Esophagus squamous epithelium (tissue), 5 donors: ENCODE data around the gene ENHO. TPM values are rescaled to one million over a fixed set of nuclear protein-coding genes. Genes with fewer than 3 reads are reported as not detected.
A peak's percentile ranks its signal among the peaks of the same experiment; 100 is the strongest.

Experiments
- DNase-seq: peaks from one replicate; lab custom pipeline; 2025; lab: John Stamatoyannopoulos, UW
- H3K27ac ChIP-seq, 4 donors: fragments of 200-600 bp; sonication (generic); one replicate each; pipeline ENCODE4 v1.5.1; 2016 to 2019; ENCODE audit warnings: mild to moderate bottlenecking in 1 of 4
- H3K27me3 ChIP-seq, 4 donors: fragments of 200-600 bp; sonication (generic); 1 replicate in 3 of 4; 2 replicates in 1 of 4; pipeline versions ENCODE4 v1.5.1 to v1.6.0; 2017 to 2021; ENCODE audit warnings: antibody characterized with exemption in 1 of 4
- H3K36me3 ChIP-seq, 3 donors: fragments of 200-600 bp; sonication (generic); one replicate each; pipeline ENCODE4 v1.5.1; 2016 to 2019
- H3K4me1 ChIP-seq, 3 donors: fragments of 200-600 bp; sonication (generic); one replicate each; pipeline ENCODE4 v1.5.1; 2017 to 2019
- H3K4me3 ChIP-seq, 4 donors: fragments of 200-600 bp; sonication (generic); 1 replicate in 3 of 4; 2 replicates in 1 of 4; pipeline ENCODE4 v1.5.1; 2016 to 2019; ENCODE audit warnings: mild to moderate bottlenecking in 2 of 4, moderate library complexity in 1 of 4
- H3K9me3 ChIP-seq, 3 donors: fragments of 200-600 bp; sonication (generic); one replicate each; pipeline ENCODE4 v1.5.1; 2016 to 2019
- CTCF ChIP-seq, 6 experiments: fragments of 450-650 bp in 4 of 6; fragments of 200-600 bp in 2 of 6; sonication (generic) in 2 of 6; IDR thresholded peaks; one replicate each; pipeline ENCODE4 v1.5.1; 2016 to 2019; ENCODE audit warnings: antibody characterized with exemption in 6 of 6, mild to moderate bottlenecking in 4 of 6, moderate library complexity in 4 of 6
- POLR2A ChIP-seq, 4 donors: fragments of 450-650 bp; IDR thresholded peaks; one replicate each; pipeline ENCODE4 v1.6.1; 2017; ENCODE audit warnings: antibody characterized with exemption in 4 of 4, mild to moderate bottlenecking in 4 of 4, moderate library complexity in 3 of 4
- WGBS, 2 donors: methylation state at CpG; one replicate each; pipeline ENCODE4 v1.1.5; 2018; 5-methylcytosine and 5-hydroxymethylcytosine counted together
- intact Hi-C: fragments of 100-400 bp; cut with DNase I; formaldehyde crosslinking; loops from one replicate; pipeline ENCODE4 v1.15.0; 2022
- total RNA-seq, 4 donors: library from RNA; depleted of rRNA; stranded (reverse); fragments of >200 nt; gene quantifications; one replicate each; pipeline ENCODE4 v1.1.0, GENCODE V29; 2016
- donor health status: DM: yes; HTN: yes; CAD: no.

Gene ENHO
- total RNA-seq, 4 donors from 2014 or later = 0.38 TPM; not detected in 3

- Histone ChIP-seq H3K4me3 (no peak overlapping the region), H3K27ac (no peak overlapping the region), H3K4me1 (peaks cover 0 to 14% (median 0%) of the 10 kb centered on the region in 3 donors), H3K9me3 (no peaks in the 10 kb centered on the region), H3K27me3 (peaks cover 0 to 28% (median 0%) of the 10 kb centered on the region in 4 donors), H3K36me3 (no peaks in the 10 kb centered on the region)
- 69 to 80% methylated on average over 5 to 6 of the region's 12 CpGs for WGBS, 2 donors
- no peak for DNase-seq
- intact Hi-C loops = no loop called here
- TF ChIP-seq CTCF (IDR thresholded peaks at IDR 0.05) (no peak), POLR2A (IDR thresholded peaks at IDR 0.05) (no peak)
These were observed 27.4 kb upstream of the ENHO start for GRCh38 chr9:34550016-34550680.

- DNase-seq = no peak
- Histone ChIP-seq H3K27ac (no peak overlapping the region), H3K27me3 (peaks cover 0 to 24% (median 0%) of the 10 kb centered on the region in 4 donors), H3K4me1 (peaks cover 0 to 8% (median 0%) of the 10 kb centered on the region in 3 donors), H3K4me3 (no peak overlapping the region), H3K36me3 (no peaks in the 10 kb centered on the region), H3K9me3 (no peaks in the 10 kb centered on the region)
- WGBS, 2 donors = 90 to 100% methylated on average over 1 to 2 of the region's 5 CpGs
- TF ChIP-seq POLR2A (IDR thresholded peaks at IDR 0.05) (no peak), CTCF (IDR thresholded peaks at IDR 0.05) (no peak)
- intact Hi-C loops = loop anchor here (5.0 kb wide), 1 partner anchor 53 kb away; no protein-coding TSS in a partner anchor
These were observed 26.6 kb upstream of the ENHO start for GRCh38 chr9:34549407-34549732.

- Histone ChIP-seq H3K36me3 (no peaks in the 10 kb centered on the region), H3K27ac (no peak overlapping the region), H3K4me1 (peaks cover 0 to 8% (median 0%) of the 10 kb centered on the region in 3 donors), H3K4me3 (no peak overlapping the region), H3K27me3 (peaks cover 0 to 21% (median 0%) of the 10 kb centered on the region in 4 donors), H3K9me3 (no peaks in the 10 kb centered on the region)
- 13 to 17% methylated on average over 7 of the region's 13 CpGs for WGBS, 2 donors
- DNase-seq = no peak
- peak; percentile 22 to 76 (median 66) for TF ChIP-seq CTCF (IDR thresholded peaks at IDR 0.05)
- no peak for TF ChIP-seq POLR2A (IDR thresholded peaks at IDR 0.05)
- intact Hi-C loops = loop anchor here (5.0 kb wide), 1 partner anchor 54 kb away; no protein-coding TSS in a partner anchor
These were observed 25.3 kb upstream of the ENHO start for GRCh38 chr9:34547960-34548611.

- Histone ChIP-seq H3K36me3 (no peaks in the 10 kb centered on the region), H3K9me3 (no peaks in the 10 kb centered on the region), H3K4me3 (no peak overlapping the region), H3K4me1 (peaks cover 0 to 8% (median 0%) of the 10 kb centered on the region in 3 donors), H3K27me3 (peaks cover 0 to 21% (median 0%) of the 10 kb centered on the region in 4 donors), H3K27ac (no peak overlapping the region)
- DNase-seq = no peak
- intact Hi-C loops = loop anchor here (5.0 kb wide), 1 partner anchor 55 kb away; no protein-coding TSS in a partner anchor
- TF ChIP-seq POLR2A (IDR thresholded peaks at IDR 0.05) (no peak), CTCF (IDR thresholded peaks at IDR 0.05) (peak; percentile 31 to 68 (median 52))
- 59 to 61% methylated on average over 13 to 14 of the region's 16 CpGs for WGBS, 2 donors
These were observed 24.3 kb upstream of the ENHO start for GRCh38 chr9:34546834-34547827.
